Stomach smooth muscle (tissue), 2 donors: ENCODE measurements around the gene DCDC2.
"Not testable (repeated sequence)": the region's sequence is repeated elsewhere in the genome, so short reads cannot be mapped to it uniquely, and the experiment has no call there.

Experiments used
- H3K27ac ChIP-seq: one replicate; pipeline ENCODE4 v1.7.0; 2013; ENCODE audit warnings: mild to moderate bottlenecking, low read length, inconsistent platforms
- H3K27me3 ChIP-seq, 2 donors: one replicate each; pipeline ENCODE4 v1.7.0; 2013; ENCODE audit warnings: low read length in 2 of 2; ENCODE audit not compliant: insufficient read depth in 2 of 2, control insufficient read depth in 1 of 2
- H3K36me3 ChIP-seq, 2 donors: one replicate each; pipeline ENCODE4 v1.7.0; 2013; ENCODE audit warnings: low read length in 2 of 2; ENCODE audit not compliant: control insufficient read depth in 2 of 2, insufficient read depth in 2 of 2
- H3K4me1 ChIP-seq: one replicate; pipeline ENCODE4 v1.7.0; 2013; ENCODE audit warnings: low read length; ENCODE audit not compliant: control insufficient read depth, insufficient read depth
- H3K4me3 ChIP-seq, 2 donors: one replicate each; pipeline ENCODE4 v1.7.0; 2013; ENCODE audit warnings: low read length in 2 of 2
- H3K9ac ChIP-seq, 2 donors: one replicate each; pipeline ENCODE4 v1.7.0; 2013; ENCODE audit warnings: low read length in 2 of 2, mild to moderate bottlenecking in 1 of 2
- H3K9me3 ChIP-seq, 2 donors: one replicate each; pipeline ENCODE4 v1.7.0; 2013; ENCODE audit warnings: low read length in 2 of 2; ENCODE audit not compliant: control insufficient read depth in 2 of 2
- donor health status: healthy.
- donor health status: Pancreatic carcinoma.

The DCDC2 gene

GRCh38 chr6:24378473-24379097, 20.7 kb upstream of the DCDC2 start:
- no peaks in the 10 kb centered on the region for H3K27me3 ChIP-seq
- no peaks in the 10 kb centered on the region for H3K36me3 ChIP-seq
- no peaks in the 10 kb centered on the region for H3K9me3 ChIP-seq
- no peaks in the 10 kb centered on the region for H3K4me1 ChIP-seq
- no peak overlapping the region for H3K9ac ChIP-seq
- H3K27ac ChIP-seq = no peak overlapping the region
- H3K4me3 ChIP-seq = no peak overlapping the region

- Histone ChIP-seq H3K27ac (no peak overlapping the region), H3K9me3 (no peaks in the 10 kb centered on the region), H3K4me1 (no peaks in the 10 kb centered on the region), H3K4me3 (no peak overlapping the region), H3K9ac (no peak overlapping the region), H3K27me3 (no peaks in the 10 kb centered on the region), H3K36me3 (no peaks in the 10 kb centered on the region)
These were observed 19.0 kb upstream of the DCDC2 start for GRCh38 chr6:24376871-24377270.

GRCh38 chr6:24374612-24375011, 16.8 kb upstream of the DCDC2 start:
- no peaks in the 10 kb centered on the region for H3K4me1 ChIP-seq
- H3K4me3 ChIP-seq = no peak overlapping the region
- H3K9ac ChIP-seq = no peak overlapping the region
- H3K36me3 ChIP-seq = no peaks in the 10 kb centered on the region
- H3K27ac ChIP-seq = no peak overlapping the region
- H3K9me3 ChIP-seq = no peaks in the 10 kb centered on the region
- no peaks in the 10 kb centered on the region for H3K27me3 ChIP-seq

GRCh38 chr6:24365103-24365633, 7.3 kb upstream of the DCDC2 start:
- not testable (repeated sequence) for H3K4me3 ChIP-seq

GRCh38 chr6:24362363-24362762, 4.5 kb upstream of the DCDC2 start:
- H3K36me3 ChIP-seq, H3K4me3 ChIP-seq, H3K27me3 ChIP-seq, H3K9me3 ChIP-seq, H3K9ac ChIP-seq, H3K27ac ChIP-seq: not testable (repeated sequence)
- H3K4me1 ChIP-seq = peaks cover 14% of the 10 kb centered on the region

More at GRCh38 chr6:24365103-24365633, 7.3 kb upstream of the DCDC2 start:
- peaks cover 0 to 10% of the 10 kb centered on the region in 2 donors for H3K27me3 ChIP-seq
- H3K4me1 ChIP-seq, H3K36me3 ChIP-seq, H3K9ac ChIP-seq, H3K9me3 ChIP-seq, H3K27ac ChIP-seq: not testable (repeated sequence)

GRCh38 chr6:24359640-24360454, 2.0 kb upstream of the DCDC2 start:
- Histone ChIP-seq H3K9me3 (no peaks in the 10 kb centered on the region), H3K4me1 (peaks cover 14% of the 10 kb centered on the region), H3K36me3 (no peaks in the 10 kb centered on the region), H3K27me3 (peaks cover 0 to 5% of the 10 kb centered on the region in 2 donors), H3K27ac (no peak overlapping the region), H3K9ac (peak overlapping the region; percentile 60 to 72), H3K4me3 (peak overlapping the region; percentile 77)

GRCh38 chr6:24358219-24358821, 461 bp upstream of the DCDC2 start:
- Histone ChIP-seq H3K9ac (no peak overlapping the region), H3K36me3 (no peaks in the 10 kb centered on the region), H3K4me3 (peak overlapping the region; percentile 58 to 69), H3K27me3 (no peaks in the 10 kb centered on the region), H3K27ac (no peak overlapping the region), H3K4me1 (peaks cover 14% of the 10 kb centered on the region), H3K9me3 (no peaks in the 10 kb centered on the region)

GRCh38 chr6:24356310-24356973, 1.4 kb downstream of the DCDC2 start:
- peaks cover 14% of the 10 kb centered on the region for H3K4me1 ChIP-seq
- H3K9me3 ChIP-seq = no peaks in the 10 kb centered on the region
- H3K4me3 ChIP-seq = no peak overlapping the region
- no peaks in the 10 kb centered on the region for H3K36me3 ChIP-seq
- H3K27ac ChIP-seq = no peak overlapping the region
- no peaks in the 10 kb centered on the region for H3K27me3 ChIP-seq
- no peak overlapping the region for H3K9ac ChIP-seq

GRCh38 chr6:24355393-24355792, 2.5 kb downstream of the DCDC2 start:
- H3K27ac ChIP-seq = no peak overlapping the region
- peaks cover 13% of the 10 kb centered on the region for H3K4me1 ChIP-seq
- H3K36me3 ChIP-seq = no peaks in the 10 kb centered on the region
- no peak overlapping the region for H3K9ac ChIP-seq
- H3K4me3 ChIP-seq = no peak overlapping the region
- no peaks in the 10 kb centered on the region for H3K9me3 ChIP-seq
- H3K27me3 ChIP-seq = no peaks in the 10 kb centered on the region

- Histone ChIP-seq H3K4me3 (no peak overlapping the region), H3K9ac (no peak overlapping the region), H3K27me3 (no peaks in the 10 kb centered on the region), H3K36me3 (no peaks in the 10 kb centered on the region), H3K4me1 (peaks cover 8% of the 10 kb centered on the region), H3K9me3 (no peaks in the 10 kb centered on the region), H3K27ac (no peak overlapping the region)
These were observed 4.0 kb downstream of the DCDC2 start for GRCh38 chr6:24353861-24354260.
